Bronchial epithelial cell (primary cell): ENCODE results near the gene TADA2A. TPM values are rescaled to one million over a fixed set of nuclear protein-coding genes. Genes with fewer than 3 reads are reported as not detected.
A peak's percentile ranks its signal among the peaks of the same experiment; 100 is the strongest.

Experiments used
- DNase-seq: peaks from one replicate; pipeline ENCODE4 v3.0.0-alpha.2; 2010; ENCODE audit warnings: low read depth
- FAIRE-seq: peaks from 2 replicates; lab custom pipeline; 2011; peaks lifted over from hg19 to GRCh38; lab: Jason Lieb, UNC
- H3K27me3 ChIP-seq: 2 replicates; pipeline ENCODE4 v1.5.1; 2011; ENCODE audit warnings: low read length; ENCODE audit not compliant: control insufficient read depth, insufficient read depth
- H3K36me3 ChIP-seq: 2 replicates; pipeline ENCODE4 v1.5.1; 2011; ENCODE audit warnings: low read length; ENCODE audit not compliant: control insufficient read depth, insufficient read depth
- H3K4me3 ChIP-seq: 2 replicates; pipeline ENCODE4 v1.5.1; 2011; ENCODE audit warnings: mild to moderate bottlenecking, low read depth, low read length, control low read depth
- CTCF ChIP-seq: IDR thresholded peaks from 2 replicates; pipeline ENCODE4 v1.5.1; 2011; ENCODE audit warnings: mild to moderate bottlenecking, moderate library complexity, low read length, control low read depth, inconsistent platforms; ENCODE audit not compliant: insufficient read depth, severe bottlenecking
- total RNA-seq: library from RNA; depleted of rRNA; stranded (reverse); fragments of >200 nt; gene quantifications from 2 replicates; pipeline ENCODE4 v1.2.1, GENCODE V29; 2014

The TADA2A gene
- total RNA-seq, 1 donor from 2014 or later: 15.8 TPM

- Histone ChIP-seq H3K36me3 (no peaks in the 10 kb centered on the region), H3K27me3 (no peaks in the 10 kb centered on the region), H3K4me3 (no peak overlapping the region)
- FAIRE-seq (no peak), DNase-seq (no peak)
- TF ChIP-seq CTCF: no peak
These were observed 24.6 kb upstream of the TADA2A start for GRCh38 chr17:37382056-37382455.

- peak; percentile 29 for DNase-seq
- Histone ChIP-seq H3K36me3 (no peaks in the 10 kb centered on the region), H3K27me3 (no peaks in the 10 kb centered on the region), H3K4me3 (no peak overlapping the region)
- TF ChIP-seq CTCF: no peak
- FAIRE-seq: no peak
These were observed 22.0 kb upstream of the TADA2A start for GRCh38 chr17:37384560-37385149.

- no peak overlapping the region for H3K4me3 ChIP-seq
- H3K27me3 ChIP-seq: no peaks in the 10 kb centered on the region
- DNase-seq: no peak
- no peak for TF ChIP-seq CTCF
- FAIRE-seq: no peak
- H3K36me3 ChIP-seq: no peaks in the 10 kb centered on the region
These were observed 21.2 kb upstream of the TADA2A start for GRCh38 chr17:37385474-37385990.

- H3K36me3 ChIP-seq: no peaks in the 10 kb centered on the region
- no peak for DNase-seq
- H3K4me3 ChIP-seq: no peak overlapping the region
- TF ChIP-seq CTCF: no peak
- no peaks in the 10 kb centered on the region for H3K27me3 ChIP-seq
- FAIRE-seq: no peak
These were observed 20.2 kb upstream of the TADA2A start for GRCh38 chr17:37386462-37386861.

GRCh38 chr17:37388266-37388665, 18.4 kb upstream of the TADA2A start:
- no peak for FAIRE-seq
- H3K36me3 ChIP-seq: no peaks in the 10 kb centered on the region
- H3K27me3 ChIP-seq: no peaks in the 10 kb centered on the region
- TF ChIP-seq CTCF: no peak
- no peak overlapping the region for H3K4me3 ChIP-seq
- DNase-seq: peak; percentile 34

GRCh38 chr17:37389160-37389559, 17.5 kb upstream of the TADA2A start:
- DNase-seq (no peak), FAIRE-seq (no peak)
- no peak overlapping the region for H3K4me3 ChIP-seq
- TF ChIP-seq CTCF: no peak
- no peaks in the 10 kb centered on the region for H3K36me3 ChIP-seq
- H3K27me3 ChIP-seq: no peaks in the 10 kb centered on the region
